ENCODE results near the gene NR5A2. TPM values are rescaled to one million over a fixed set of nuclear protein-coding genes. Genes with fewer than 3 reads are reported as not detected.

NR5A2 gene
- total RNA-seq, 3 donors from 2014 or later: 32.7 to 75.3 (median 47.9) TPM

GRCh38 chr1:200081151-200081968 lies 53.9 kb downstream of the NR5A2 start:
- no peaks in the 10 kb centered on the region for H3K36me3 ChIP-seq (ENCODE audit: low read depth)
- no peaks in the 10 kb centered on the region for H3K4me1 ChIP-seq (ENCODE audit: low read depth)
- DNase-seq: no peak
- no peak for ATAC-seq
- intact Hi-C loops (cut with DNase I, micrococcal nuclease): no loop called here
- H3K9me3 ChIP-seq: no peaks in the 10 kb centered on the region
- no peak overlapping the region for H3K4me3 ChIP-seq
- no peak for TF ChIP-seq CTCF (IDR thresholded peaks at IDR 0.05)

GRCh38 chr1:200081969-200082245 lies 54.4 kb downstream of the NR5A2 start:
- no peaks in the 10 kb centered on the region for H3K9me3 ChIP-seq
- DNase-seq (no peak), ATAC-seq (no peak)
- TF ChIP-seq CTCF (IDR thresholded peaks at IDR 0.05): no peak
- no peak overlapping the region for H3K4me3 ChIP-seq
- H3K4me1 ChIP-seq (ENCODE audit: low read depth): no peaks in the 10 kb centered on the region
- intact Hi-C loops (cut with DNase I, micrococcal nuclease): no loop called here
- H3K36me3 ChIP-seq (ENCODE audit: low read depth): no peaks in the 10 kb centered on the region

- intact Hi-C loops (cut with DNase I, micrococcal nuclease): no loop called here
- DNase-seq (no peak), ATAC-seq (no peak)
- no peak for TF ChIP-seq CTCF (IDR thresholded peaks at IDR 0.05)
- H3K9me3 ChIP-seq: no peaks in the 10 kb centered on the region
- no peaks in the 10 kb centered on the region for H3K4me1 ChIP-seq (ENCODE audit: low read depth)
- no peaks in the 10 kb centered on the region for H3K36me3 ChIP-seq (ENCODE audit: low read depth)
- H3K4me3 ChIP-seq: no peak overlapping the region
These were observed 54.8 kb downstream of the NR5A2 start for GRCh38 chr1:200082329-200082728.

- ATAC-seq (peak; percentile 40), DNase-seq (no peak)
- intact Hi-C loops (cut with DNase I, micrococcal nuclease): no loop called here
These were observed 63.0 kb downstream of the NR5A2 start for GRCh38 chr1:200090252-200091159.

GRCh38 chr1:200095057-200095577 lies 67.6 kb downstream of the NR5A2 start:
- peaks cover 4% of the 10 kb centered on the region for H3K4me1 ChIP-seq (ENCODE audit: low read depth)
- ATAC-seq: no peak
- DNase-seq: no peak
- intact Hi-C loops (cut with DNase I, micrococcal nuclease): no loop called here
- no peaks in the 10 kb centered on the region for H3K9me3 ChIP-seq
- TF ChIP-seq CTCF (IDR thresholded peaks at IDR 0.05): no peak
- H3K36me3 ChIP-seq (ENCODE audit: low read depth): no peaks in the 10 kb centered on the region
- no peak overlapping the region for H3K4me3 ChIP-seq

More at GRCh38 chr1:200090252-200091159, 63.0 kb downstream of the NR5A2 start:
- H3K36me3 ChIP-seq (ENCODE audit: low read depth): no peaks in the 10 kb centered on the region
- no peaks in the 10 kb centered on the region for H3K9me3 ChIP-seq
- no peaks in the 10 kb centered on the region for H3K4me1 ChIP-seq (ENCODE audit: low read depth)
- no peak overlapping the region for H3K4me3 ChIP-seq
- no peak for TF ChIP-seq CTCF (IDR thresholded peaks at IDR 0.05)
